Stimulated activated naive CD8-positive, alpha-beta T cell treated with anti-CD3 and anti-CD28 coated beads, Interleukin-15, amount 100 ng/mL, for 72 hours (primary cell): ENCODE results near the gene SEMA3C.

Experiments
- ATAC-seq: fragments of 150-1000 bp; cut with Tn5 transposase; 2 replicates; pipeline ENCODE4 v1.10.0; 2021; ENCODE audit warnings: mild to moderate bottlenecking, moderate library complexity
- DNase-seq, 2 donors: peaks; one replicate each; pipeline ENCODE4 v3.0.0; 2021 to 2022
- H3K27ac Mint-ChIP-seq, 2 donors: one replicate each; pipeline ENCODE4 v1.8.0; 2022; ENCODE audit warnings: mild to moderate bottlenecking in 2 of 2, mixed read lengths in 2 of 2, moderate library complexity in 2 of 2
- H3K27me3 Mint-ChIP-seq: one replicate; pipeline ENCODE4 v1.8.0; 2022; ENCODE audit warnings: mixed read lengths
- H3K4me1 Mint-ChIP-seq: one replicate; pipeline ENCODE4 v1.8.0; 2022; ENCODE audit warnings: mild to moderate bottlenecking, mixed read lengths
- H3K4me3 Mint-ChIP-seq, 2 donors: one replicate each; pipeline ENCODE4 v1.8.0; 2022; ENCODE audit warnings: mild to moderate bottlenecking in 2 of 2, mixed read lengths in 2 of 2, moderate library complexity in 1 of 2
- H3K9me3 Mint-ChIP-seq, 2 donors: one replicate each; pipeline ENCODE4 v1.8.0; 2022; ENCODE audit warnings: mixed read lengths in 2 of 2

Gene SEMA3C

GRCh38 chr7:80832006-80832405 is 86.8 kb downstream of the SEMA3C start:
- Mint-ChIP-seq H3K9me3 (no peaks in the 10 kb centered on the region), H3K27me3 (no peaks in the 10 kb centered on the region), H3K27ac (no peak overlapping the region), H3K4me1 (no peaks in the 10 kb centered on the region), H3K4me3 (no peak overlapping the region)
- DNase-seq = no peak
- ATAC-seq = no peak

DNA sequence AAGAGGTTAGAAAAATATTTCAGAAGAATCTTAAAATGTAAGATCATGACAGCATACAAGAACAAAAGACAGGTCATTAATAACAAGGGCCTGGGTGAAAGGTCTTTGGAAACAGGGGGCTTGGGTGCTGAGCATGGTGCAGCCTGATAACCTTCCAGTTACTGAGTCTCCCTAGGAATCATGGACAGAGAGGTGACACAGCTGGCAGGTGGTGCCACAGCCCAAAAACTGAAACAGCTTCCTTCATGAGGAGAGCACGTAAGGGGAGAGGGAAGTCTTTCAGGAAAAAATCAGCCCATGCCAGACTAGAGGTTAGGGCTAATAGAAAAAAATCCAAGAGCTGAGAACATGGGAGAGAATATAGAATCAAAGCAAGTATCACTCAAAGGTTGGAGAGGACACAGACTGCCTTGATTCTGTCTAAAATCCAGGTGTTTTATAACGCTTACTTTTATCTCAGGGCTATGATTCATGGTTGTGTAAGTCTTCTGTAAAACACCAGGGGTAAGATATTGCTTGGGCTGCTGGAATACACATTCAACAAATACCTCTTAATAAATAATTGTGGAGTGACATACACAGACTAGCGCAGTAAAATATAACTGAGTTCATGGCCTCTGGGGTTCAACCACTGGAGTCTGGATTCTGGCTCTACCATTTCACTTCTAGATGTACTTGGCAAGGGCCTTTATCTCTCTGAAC is 88.1 kb downstream of the SEMA3C start:
- Mint-ChIP-seq H3K27me3 (no peaks in the 10 kb centered on the region), H3K27ac (no peak overlapping the region), H3K4me1 (no peaks in the 10 kb centered on the region), H3K4me3 (no peak overlapping the region), H3K9me3 (no peaks in the 10 kb centered on the region)
- ATAC-seq = no peak
- no peak for DNase-seq

- no peak for DNase-seq
- Mint-ChIP-seq H3K4me1 (no peaks in the 10 kb centered on the region), H3K9me3 (no peaks in the 10 kb centered on the region), H3K4me3 (no peak overlapping the region), H3K27ac (no peak overlapping the region), H3K27me3 (no peaks in the 10 kb centered on the region)
- no peak for ATAC-seq
Observed at GRCh38 chr7:80830010-80830409, 88.8 kb downstream of the SEMA3C start.

DNA sequence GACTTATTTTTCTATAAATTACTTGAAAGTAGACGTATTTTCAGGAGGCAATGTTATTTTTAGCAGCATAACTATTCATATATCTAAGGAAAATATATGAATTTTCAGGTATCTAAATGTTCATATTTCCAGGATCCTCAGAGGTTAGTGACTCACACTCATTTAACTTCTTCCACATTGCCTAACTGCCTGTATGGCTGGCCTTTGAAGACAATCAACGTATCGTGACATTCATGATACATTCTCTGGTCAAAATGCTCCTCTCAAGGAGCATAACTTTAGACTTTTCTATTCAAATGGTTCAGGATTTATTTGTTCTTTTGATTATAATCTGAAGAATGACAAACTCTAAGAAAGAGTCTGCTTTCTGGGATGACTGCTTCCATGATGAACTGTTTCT is 89.3 kb downstream of the SEMA3C start:
- H3K4me1 Mint-ChIP-seq = no peaks in the 10 kb centered on the region
- DNase-seq (no peak), ATAC-seq (no peak)
- no peak overlapping the region for H3K27ac Mint-ChIP-seq
- no peaks in the 10 kb centered on the region for H3K9me3 Mint-ChIP-seq
- no peaks in the 10 kb centered on the region for H3K27me3 Mint-ChIP-seq
- H3K4me3 Mint-ChIP-seq = no peak overlapping the region

DNA sequence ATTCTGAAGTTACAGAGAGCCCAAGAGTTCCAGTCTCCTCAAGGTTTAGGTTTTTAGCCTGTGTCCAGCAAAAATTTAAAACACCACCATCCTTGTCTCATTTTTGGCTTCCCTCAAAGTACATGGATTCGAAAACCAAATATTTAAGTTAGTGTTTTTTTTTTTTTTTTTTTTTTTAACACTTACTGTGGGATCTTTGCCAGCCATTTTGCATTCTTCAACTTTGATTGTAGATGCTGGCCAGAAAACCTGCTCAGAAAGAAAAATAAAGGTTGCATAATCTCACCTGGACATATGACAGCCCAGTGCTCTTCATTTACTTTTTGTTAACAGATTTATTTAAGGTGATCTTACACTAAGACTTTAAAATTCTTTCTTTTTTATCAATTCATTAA is 91.6 kb downstream of the SEMA3C start:
- no peak overlapping the region for H3K4me3 Mint-ChIP-seq
- no peak overlapping the region for H3K27ac Mint-ChIP-seq
- DNase-seq (no peak), ATAC-seq (no peak)
- H3K27me3 Mint-ChIP-seq = no peaks in the 10 kb centered on the region
- no peaks in the 10 kb centered on the region for H3K4me1 Mint-ChIP-seq
- no peaks in the 10 kb centered on the region for H3K9me3 Mint-ChIP-seq

DNA sequence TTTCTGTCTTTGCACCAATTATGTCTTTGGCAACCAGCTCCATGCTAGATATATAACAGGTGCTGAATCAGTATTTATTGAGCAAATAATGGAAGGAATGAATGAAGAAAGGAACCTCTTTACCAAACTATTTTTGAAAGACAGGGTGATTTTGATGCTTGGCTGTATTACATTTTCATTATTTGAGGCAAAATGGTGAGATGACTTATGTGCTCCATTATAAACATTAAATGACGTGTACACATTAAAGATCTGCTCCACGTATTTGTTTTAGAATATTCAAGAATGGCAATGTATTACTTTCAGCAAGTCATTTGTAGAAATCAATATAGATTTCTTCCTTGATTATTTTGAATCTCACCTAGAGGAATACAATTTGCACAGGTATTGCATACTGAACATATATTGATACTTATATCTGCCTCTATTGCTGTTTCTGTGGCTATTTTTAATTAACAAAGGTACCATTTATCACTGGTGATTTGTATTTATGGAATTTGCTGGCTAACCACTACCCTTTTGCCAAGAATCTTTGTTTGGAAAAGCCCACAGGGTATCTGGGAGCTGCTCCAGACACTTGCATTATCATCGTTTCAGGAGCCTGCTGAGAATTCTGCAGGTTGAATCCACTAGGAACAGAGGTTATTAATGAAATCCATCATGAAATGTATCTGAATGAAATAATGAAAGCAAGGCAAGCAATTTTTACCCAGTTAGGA is 92.2 kb downstream of the SEMA3C start:
- H3K9me3 Mint-ChIP-seq = no peaks in the 10 kb centered on the region
- H3K27ac Mint-ChIP-seq = no peak overlapping the region
- no peaks in the 10 kb centered on the region for H3K27me3 Mint-ChIP-seq
- no peak overlapping the region for H3K4me3 Mint-ChIP-seq
- H3K4me1 Mint-ChIP-seq = no peaks in the 10 kb centered on the region
- ATAC-seq (no peak), DNase-seq (no peak)

GRCh38 chr7:80825499-80825898 is 93.4 kb downstream of the SEMA3C start:
- H3K27ac Mint-ChIP-seq = no peak overlapping the region
- H3K9me3 Mint-ChIP-seq = no peaks in the 10 kb centered on the region
- ATAC-seq (no peak), DNase-seq (no peak)
- no peak overlapping the region for H3K4me3 Mint-ChIP-seq
- H3K4me1 Mint-ChIP-seq = no peaks in the 10 kb centered on the region
- H3K27me3 Mint-ChIP-seq = no peaks in the 10 kb centered on the region

DNA sequence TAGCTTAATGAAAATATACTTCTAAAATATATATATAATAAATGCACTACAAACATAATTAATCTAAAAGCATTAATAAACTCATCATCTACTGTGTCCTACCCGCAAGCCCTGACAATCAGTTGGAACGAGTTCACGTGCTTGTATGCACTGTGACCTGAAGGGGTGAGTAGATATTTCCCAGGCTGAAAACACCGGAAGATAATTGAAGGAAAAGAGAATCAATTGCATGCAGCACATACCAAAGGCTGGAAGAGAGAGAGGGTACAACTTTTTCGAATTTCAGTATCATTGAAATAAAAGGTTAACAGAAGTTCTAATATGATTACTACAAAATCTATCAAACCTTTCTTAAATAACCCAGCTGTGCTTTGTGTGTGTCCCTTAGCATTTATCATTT is 94.6 kb downstream of the SEMA3C start:
- no peak overlapping the region for H3K27ac Mint-ChIP-seq
- no peak for ATAC-seq
- H3K4me1 Mint-ChIP-seq = no peaks in the 10 kb centered on the region
- H3K9me3 Mint-ChIP-seq = no peaks in the 10 kb centered on the region
- DNase-seq = no peak
- no peaks in the 10 kb centered on the region for H3K27me3 Mint-ChIP-seq
- H3K4me3 Mint-ChIP-seq = no peak overlapping the region

GRCh38 chr7:80823057-80823456 is 95.8 kb downstream of the SEMA3C start:
- Mint-ChIP-seq H3K4me1 (no peaks in the 10 kb centered on the region), H3K27ac (no peak overlapping the region)
- no peak for DNase-seq

GRCh38 chr7:80821771-80822319 is 97.0 kb downstream of the SEMA3C start:
- ATAC-seq (no peak), DNase-seq (no peak)
- Mint-ChIP-seq H3K4me3 (no peak overlapping the region), H3K9me3 (no peaks in the 10 kb centered on the region), H3K4me1 (no peaks in the 10 kb centered on the region), H3K27ac (no peak overlapping the region), H3K27me3 (no peaks in the 10 kb centered on the region)

More at GRCh38 chr7:80823057-80823456, 95.8 kb downstream of the SEMA3C start:
- no peak for ATAC-seq
- Mint-ChIP-seq H3K27me3 (no peaks in the 10 kb centered on the region), H3K9me3 (no peaks in the 10 kb centered on the region), H3K4me3 (no peak overlapping the region)

GRCh38 chr7:80819503-80819902 is 99.3 kb downstream of the SEMA3C start:
- Mint-ChIP-seq H3K4me1 (no peaks in the 10 kb centered on the region), H3K27ac (no peak overlapping the region), H3K9me3 (peaks cover 4 to 6% of the 10 kb centered on the region in 2 donors), H3K27me3 (no peaks in the 10 kb centered on the region), H3K4me3 (no peak overlapping the region)
- DNase-seq (no peak), ATAC-seq (no peak)

DNA sequence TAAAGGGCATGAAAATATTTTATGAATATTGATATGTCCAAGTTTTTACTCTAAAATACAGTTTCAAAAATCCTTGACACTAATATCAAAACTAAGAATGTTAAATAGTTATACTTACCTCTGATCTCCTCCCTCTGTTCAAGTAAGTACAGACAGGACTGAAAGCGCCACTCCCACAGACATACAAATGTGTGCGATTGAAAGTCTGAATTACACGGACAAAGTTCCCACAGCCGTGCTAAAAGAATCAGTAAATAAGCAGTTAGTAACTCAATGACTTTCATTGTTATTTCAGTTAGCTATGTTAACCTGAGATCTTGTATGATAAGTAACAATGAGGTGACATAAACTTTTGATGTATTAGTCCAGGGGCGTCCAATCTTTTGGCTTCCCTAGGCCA is 100.7 kb downstream of the SEMA3C start:
- Mint-ChIP-seq H3K9me3 (peaks cover 7 to 11% of the 10 kb centered on the region in 2 donors), H3K4me1 (no peaks in the 10 kb centered on the region), H3K4me3 (no peak overlapping the region), H3K27me3 (no peaks in the 10 kb centered on the region), H3K27ac (no peak overlapping the region)
- no peak for ATAC-seq
- no peak for DNase-seq

DNA sequence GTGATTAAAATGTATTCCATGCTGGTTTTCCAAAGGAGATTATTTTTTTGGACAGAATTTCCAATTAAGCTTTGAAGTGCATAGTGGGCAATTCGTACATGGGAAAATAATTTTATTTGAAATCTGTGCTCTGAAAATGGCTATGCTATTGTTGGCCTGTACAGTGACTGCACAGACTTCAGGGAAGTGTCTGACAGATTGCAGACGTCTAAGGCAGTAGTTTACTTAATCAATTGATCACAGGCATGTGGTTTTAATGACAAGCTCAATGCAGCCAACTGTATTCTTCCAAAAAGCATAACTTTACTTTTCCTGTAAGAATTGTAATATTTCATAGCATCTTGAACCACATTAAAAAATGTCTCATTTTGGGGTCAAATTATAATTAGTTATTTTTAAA is 102.0 kb downstream of the SEMA3C start:
- no peak overlapping the region for H3K4me3 Mint-ChIP-seq
- DNase-seq (no peak), ATAC-seq (no peak)
- peaks cover 7 to 11% of the 10 kb centered on the region in 2 donors for H3K9me3 Mint-ChIP-seq
- H3K4me1 Mint-ChIP-seq = no peaks in the 10 kb centered on the region
- no peak overlapping the region for H3K27ac Mint-ChIP-seq
- no peaks in the 10 kb centered on the region for H3K27me3 Mint-ChIP-seq

DNA sequence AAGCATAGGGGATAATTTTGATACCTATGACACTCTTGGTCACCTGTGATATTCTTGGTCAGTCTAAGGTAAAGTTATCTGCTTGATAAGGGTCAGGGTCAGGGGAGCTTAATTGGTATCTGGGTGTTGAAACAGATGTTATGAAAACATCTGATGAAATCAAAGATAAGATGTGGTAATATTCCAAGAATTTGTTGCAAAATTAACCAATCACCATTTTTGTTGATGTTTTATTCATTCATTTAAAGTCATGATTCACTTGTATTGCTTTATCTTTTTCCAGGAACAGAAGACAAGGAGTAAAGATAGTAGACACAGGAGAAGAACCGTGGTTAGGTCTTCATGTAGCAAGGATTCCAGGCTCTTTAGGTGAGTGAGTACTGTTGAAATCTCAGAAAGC is 103.1 kb downstream of the SEMA3C start:
- Mint-ChIP-seq H3K27me3 (no peaks in the 10 kb centered on the region), H3K4me3 (no peak overlapping the region), H3K4me1 (no peaks in the 10 kb centered on the region), H3K27ac (no peak overlapping the region), H3K9me3 (peaks cover 9 to 11% of the 10 kb centered on the region in 2 donors)
- DNase-seq (no peak), ATAC-seq (no peak)

DNA sequence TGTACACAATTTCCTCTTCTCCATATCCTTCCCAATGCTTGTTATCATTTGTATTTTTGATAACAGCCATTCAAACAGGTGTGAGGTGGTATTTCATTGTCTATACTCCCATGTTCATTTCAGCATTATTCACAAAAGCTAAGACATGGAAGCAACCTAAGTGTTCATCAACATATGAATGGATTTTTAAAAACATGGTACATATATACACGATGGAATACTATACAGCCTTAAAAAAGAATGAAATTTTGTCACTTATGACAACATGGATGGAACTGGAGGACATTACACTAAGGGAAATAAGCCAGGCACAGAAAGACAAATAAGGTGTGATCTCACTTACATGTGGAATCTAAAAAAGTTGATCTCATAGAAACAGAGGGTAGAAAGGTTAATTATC is 109.3 kb downstream of the SEMA3C start:
- peaks cover 5 to 14% of the 10 kb centered on the region in 2 donors for H3K9me3 Mint-ChIP-seq
- no peak for ATAC-seq
- no peak overlapping the region for H3K27ac Mint-ChIP-seq

GRCh38 chr7:80807166-80807900 is 111.5 kb downstream of the SEMA3C start:
- ATAC-seq (no peak), DNase-seq (no peak)
- no peak overlapping the region for H3K27ac Mint-ChIP-seq
- H3K4me1 Mint-ChIP-seq = no peaks in the 10 kb centered on the region
- H3K4me3 Mint-ChIP-seq = no peak overlapping the region
- H3K9me3 Mint-ChIP-seq = peaks cover 0 to 10% of the 10 kb centered on the region in 2 donors
- H3K27me3 Mint-ChIP-seq = no peaks in the 10 kb centered on the region

More for the DNA sequence above, 109.3 kb downstream of the SEMA3C start:
- no peak for DNase-seq
- no peaks in the 10 kb centered on the region for H3K27me3 Mint-ChIP-seq
- H3K4me3 Mint-ChIP-seq = no peak overlapping the region
- no peaks in the 10 kb centered on the region for H3K4me1 Mint-ChIP-seq
